K562 (cell line): ENCODE data around the gene PCDHGA4. TPM values are rescaled to one million over a fixed set of nuclear protein-coding genes. Genes with fewer than 3 reads are reported as not detected.

ENCODE experiments used
- ATAC-seq: fragments of 200-7000 bp; cut with Tn5 transposase; 3 replicates; pipeline ENCODE4 v1.9.1; 2020; ENCODE audit warnings: moderate library complexity
- BruUV-seq: library from RNA; stranded (reverse); fragments of 400-500 nt; replicated peaks from 2 replicates; lab custom pipeline; 2021; lab: Mats Ljungman, UMichigan
- CTCF ChIA-PET: fragments of 300-600 bp; formaldehyde crosslinking; extraction: SDS; loops from one replicate; lab custom pipeline; 2021; ENCODE audit warnings: low intra/inter-chr PET ratio; lab: Yijun Ruan, JAX
- POLR2A ChIA-PET: fragments of 300-600, 350-650 bp; sonication (Branson Sonifier 250); formaldehyde crosslinking; extraction: SDS; loops from one replicate; lab custom pipeline; 2021; ENCODE audit warnings: antibody characterized with exemption, inconsistent platforms; lab: Yijun Ruan, JAX
- DNase-seq, 4 experiments: peaks; one replicate each; pipeline versions ENCODE4 v3.0.0 to v3.0.0-alpha.2; 2011 to 2018; ENCODE audit warnings: low spot score in 3 of 4, mixed read lengths in 3 of 4; ENCODE audit errors: extremely low read depth in 1 of 4
- FAIRE-seq: peaks from 2 replicates; lab custom pipeline; 2011; peaks lifted over from hg19 to GRCh38; lab: Jason Lieb, UNC
- H2AFZ ChIP-seq: 2 replicates; pipeline ENCODE4 v1.6.0; 2011; ENCODE audit warnings: low read depth, low read length, control low read depth, inconsistent platforms
- H3K27ac ChIP-seq: fragments of 200-600 bp; 3 replicates; pipeline ENCODE4 v1.8.0; 2011; ENCODE audit warnings: low read depth, mild to moderate bottlenecking, control low read depth, inconsistent platforms, low read length, moderate library complexity, mixed read lengths; ENCODE audit errors: extremely low read depth
- H3K27me3 ChIP-seq, 2 experiments: fragments of 300-600 bp in 1 of 2; 2 replicates in 1 of 2; 3 replicates in 1 of 2; pipeline versions ENCODE4 v1.6.0 to v1.8.0; 2011; ENCODE audit warnings: inconsistent platforms in 2 of 2, low read length in 2 of 2, mild to moderate bottlenecking in 1 of 2, mixed read lengths in 1 of 2, moderate library complexity in 1 of 2; ENCODE audit not compliant: control insufficient read depth in 2 of 2, insufficient read depth in 2 of 2
- H3K36me3 ChIP-seq: fragments of 300-600 bp; 3 replicates; pipeline ENCODE4 v1.8.0; 2011; ENCODE audit warnings: mild to moderate bottlenecking, low read length, inconsistent platforms; ENCODE audit not compliant: control insufficient read depth, insufficient read depth
- H3K4me1 ChIP-seq, 2 experiments: fragments of 200-600 bp in 1 of 2; replicated peaks in 1 of 2; 2 replicates in 1 of 2; 3 replicates in 1 of 2; pipeline versions ENCODE4 v1.5.1 to v1.8.0; 2011; ENCODE audit warnings: inconsistent platforms in 2 of 2, low read length in 2 of 2, mild to moderate bottlenecking in 1 of 2, mixed read lengths in 1 of 2, moderate library complexity in 1 of 2; ENCODE audit not compliant: control insufficient read depth in 2 of 2, insufficient read depth in 2 of 2
- H3K4me2 ChIP-seq: 2 replicates; pipeline ENCODE4 v1.6.1; 2011; ENCODE audit warnings: low read length, control low read depth, inconsistent platforms, mixed read lengths; ENCODE audit not compliant: insufficient read depth
- H3K4me3 ChIP-seq: fragments of 200-600 bp; sonication (generic), shearing (Covaris generic); 2 replicates; pipeline ENCODE4 v1.5.1; 2016; ENCODE audit warnings: control low read depth, inconsistent platforms
- H3K79me2 ChIP-seq: fragments of 200-600 bp; 3 replicates; pipeline ENCODE4 v1.8.0; 2011; ENCODE audit warnings: low read length, inconsistent platforms; ENCODE audit not compliant: control insufficient read depth, insufficient read depth
- H3K9ac ChIP-seq, 2 experiments: 2 replicates each; pipeline versions ENCODE4 v1.6.0 to v1.6.1; 2011; ENCODE audit warnings: low read depth in 2 of 2, low read length in 2 of 2, control low read depth in 1 of 2, inconsistent platforms in 1 of 2, mild to moderate bottlenecking in 1 of 2, mixed read lengths in 1 of 2; ENCODE audit not compliant: insufficient read depth in 1 of 2
- H3K9me1 ChIP-seq: one replicate; pipeline ENCODE4 v1.6.0; 2011; ENCODE audit warnings: inconsistent platforms, mild to moderate bottlenecking, low read length, moderate library complexity; ENCODE audit not compliant: control insufficient read depth, insufficient read depth
- H3K9me3 ChIP-seq: replicated peaks from 2 replicates; pipeline ENCODE4 v1.5.1; 2011; ENCODE audit warnings: low read depth, low read length, inconsistent platforms; ENCODE audit not compliant: control insufficient read depth, insufficient read depth
- H4K20me1 ChIP-seq: replicated peaks from 2 replicates; pipeline ENCODE4 v1.6.1; 2011; ENCODE audit warnings: low read length, inconsistent platforms, mixed read lengths; ENCODE audit not compliant: control insufficient read depth, insufficient read depth
- CREB1 ChIP-seq, 2 experiments: sonication (generic) in 1 of 2; formaldehyde crosslinking in 1 of 2; IDR thresholded peaks; 2 replicates each; pipeline versions ENCODE4 v1.6.1 to v1.8.0; 2012 to 2022; ENCODE audit warnings: inconsistent platforms in 1 of 2, mild to moderate bottlenecking in 1 of 2, missing genetic modification reagents in 1 of 2, moderate library complexity in 1 of 2
- ELF1 ChIP-seq: fragments of 200-800 bp; sonication (Bioruptor generic); IDR thresholded peaks from 2 replicates; pipeline ENCODE4 v1.6.1; 2016; ENCODE audit warnings: missing genetic modification characterization, missing compliant biosample characterization
- KLF10 ChIP-seq: fragments of 250-450 bp; sonication (Bioruptor Pico); IDR thresholded peaks from 2 replicates; pipeline ENCODE4 v1.6.1; 2021; ENCODE audit warnings: matching md5 sums
- MCM3 ChIP-seq: fragments of 450-650 bp; IDR thresholded peaks from 2 replicates; pipeline ENCODE4 v1.6.1; 2016
- POLR2AphosphoS5 ChIP-seq: IDR thresholded peaks from 2 replicates; pipeline ENCODE4 v1.6.1; 2011; ENCODE audit warnings: mild to moderate bottlenecking, low read depth, low read length, moderate library complexity; ENCODE audit not compliant: control insufficient read depth, insufficient read depth
- PTRF ChIP-seq: fragments of 450-650 bp; IDR thresholded peaks from 2 replicates; pipeline ENCODE4 v1.6.1; 2016; ENCODE audit warnings: mild to moderate bottlenecking, missing genetic modification characterization, missing compliant biosample characterization
- PURB ChIP-seq: sonication (generic); formaldehyde crosslinking; IDR thresholded peaks from 2 replicates; pipeline ENCODE4 v1.9.0; 2021; ENCODE audit warnings: low read depth, mild to moderate bottlenecking, missing genetic modification reagents
- RAD21 ChIP-seq, 2 experiments: fragments of 250-450 bp in 1 of 2; fragments of 450-650 bp in 1 of 2; sonication (Bioruptor Pico) in 1 of 2; formaldehyde crosslinking in 1 of 2; IDR thresholded peaks in 1 of 2; conservative IDR thresholded peaks in 1 of 2; 2 replicates each; pipeline versions ENCODE4 v1.4.0 to v1.8.0; 2020 to 2022; ENCODE audit warnings: mild to moderate bottlenecking in 2 of 2, moderate library complexity in 1 of 2
- SREBF1 ChIP-seq: fragments of 150-350 bp; IDR thresholded peaks from 2 replicates; pipeline ENCODE4 v1.6.1; 2014; ENCODE audit warnings: antibody characterized with exemption, low read depth, low read length, borderline replicate concordance
- WGBS: fragments of 100-300 bp; shearing (Covaris generic); methylation state at CpG from one replicate; pipeline ENCODE4 v1.1.6; 2016; ENCODE audit warnings: low coverage, mixed read lengths; ENCODE audit not compliant: insufficient coverage; ENCODE audit errors: missing lambda C conversion rate; 5-methylcytosine and 5-hydroxymethylcytosine counted together
- in situ Hi-C: fragments of 300-500 bp; cut with MboI; formaldehyde crosslinking; loops from 4 replicates; pipeline ENCODE4 v1.15.0; 2018; ENCODE audit warnings: inconsistent platforms, mixed read lengths
- intact Hi-C: fragments of 100-400 bp; cut with micrococcal nuclease; formaldehyde crosslinking; loops from 2 replicates; pipeline ENCODE4 v1.14.2; 2022
- polyA plus RNA-seq, 8 experiments: library from polyadenylated mRNA; depleted of rRNA in 4 of 8; stranded (reverse) in 5 of 8; unstranded in 3 of 8; fragments of >200 nt; fragmentation: Nextera tagmentation in 2 of 8; fragmentation: Illumina TruSeq in 1 of 8; extraction: Ambion mirVana in 2 of 8; extraction: Trizol in 1 of 8; gene quantifications; 2 replicates each; pipeline versions ENCODE4 v1.2.1 to v1.2.3, GENCODE V29; 2011 to 2014; ENCODE audit warnings: inconsistent platforms in 1 of 8, missing spikeins in 1 of 8
- total RNA-seq, 7 experiments: library from RNA; depleted of rRNA in 6 of 7; stranded (reverse); fragments of >200 nt in 6 of 7; fragmentation: Illumina TruSeq in 2 of 7; extraction: Trizol in 2 of 7; gene quantifications; 2 replicates each; pipeline versions ENCODE4 v1.2.1 to v1.2.3, GENCODE V29; 2011 to 2021; ENCODE audit warnings: low replicate concordance in 1 of 7
- TF ChIP-seq, protein P1 (sequence below): fragments of 250-450 bp; sonication (Bioruptor Pico); IDR thresholded peaks from 2 replicates; pipeline ENCODE4 v1.4.0; 2020; ENCODE audit warnings: mild to moderate bottlenecking, moderate library complexity
- TF ChIP-seq, protein P2 (sequence below): sonication (generic); formaldehyde crosslinking; IDR thresholded peaks from 2 replicates; pipeline ENCODE4 v1.8.0; 2022; ENCODE audit warnings: missing genetic modification reagents, mild to moderate bottlenecking, moderate library complexity, borderline replicate concordance

Gene PCDHGA4
- total and polyA plus RNA-seq, 9 of the 15 experiments (the other 6 are each of a cell fraction or from before 2014, with no cell fraction given), result 0.12 to 0.40 (median 0.36) TPM; not detected in 2

DNA sequence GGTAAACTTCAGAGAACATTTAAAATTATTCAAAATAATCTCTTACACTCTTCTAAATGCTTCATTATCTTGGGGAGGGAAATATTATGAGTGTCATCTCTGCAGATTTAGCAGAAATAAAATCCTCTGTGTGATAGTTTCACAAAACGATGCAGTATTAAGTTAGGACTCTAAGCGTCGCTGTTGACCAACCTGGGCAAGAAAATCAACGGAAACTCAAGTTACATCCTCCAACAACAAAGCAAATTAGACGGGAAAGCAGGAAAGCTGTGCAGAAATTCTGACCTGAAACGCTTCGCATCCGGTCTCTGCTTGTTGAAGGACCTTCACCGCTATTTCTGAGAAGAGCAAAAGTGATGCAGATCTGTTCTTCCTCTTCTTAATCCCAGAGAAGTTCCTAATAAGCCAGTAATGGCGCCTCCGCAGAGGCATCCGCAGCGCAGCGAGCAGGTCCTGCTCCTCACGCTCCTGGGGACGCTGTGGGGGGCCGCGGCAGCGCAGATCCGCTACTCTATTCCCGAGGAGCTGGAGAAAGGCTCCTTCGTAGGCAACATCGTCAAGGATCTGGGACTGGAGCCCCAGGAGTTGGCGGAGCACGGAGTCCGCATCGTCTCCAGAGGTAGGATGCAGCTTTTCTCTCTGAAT lies 19.0 kb downstream of the PCDHGA4 start, which contains the start of gene PCDHGA6 (continued):
- no peak for TF ChIP-seq POLR2AphosphoS5
- TF ChIP-seq RAD21 (CRISPR knock-in tag; conservative IDR thresholded peaks at IDR 0.05 in 1 of 2, IDR thresholded peaks at IDR 0.05 in 1 of 2), result peak in 1 of 2 experiments; percentile 45; a peak in 2 of 4 replicates

DNA sequence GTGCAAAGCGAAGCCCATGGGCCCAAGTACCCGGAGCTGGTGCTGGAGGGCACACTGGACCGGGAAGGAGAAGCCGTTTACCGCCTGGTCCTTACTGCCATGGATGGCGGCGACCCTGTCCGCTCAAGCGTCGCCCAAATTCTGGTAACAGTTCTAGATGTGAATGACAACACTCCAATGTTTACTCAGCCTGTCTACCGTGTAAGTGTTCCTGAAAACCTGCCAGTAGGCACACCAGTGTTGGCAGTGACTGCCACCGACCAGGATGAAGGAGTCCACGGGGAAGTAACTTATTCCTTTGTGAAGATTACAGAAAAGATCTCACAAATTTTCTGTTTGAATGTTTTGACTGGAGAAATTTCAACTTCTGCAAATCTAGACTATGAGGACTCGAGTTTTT lies 19.8 kb downstream of the PCDHGA4 start:
- intact Hi-C loops, result loop anchor here (5.0 kb wide), 1 partner anchor 47 kb away; no protein-coding TSS in a partner anchor
- 6% methylated on average over 14 of the region's 14 CpGs for WGBS
- Histone ChIP-seq H3K9ac (no peak overlapping the region), H3K4me3 (no peak overlapping the region), H3K4me1 (peaks cover 0 to 7% of the 10 kb centered on the region in 2 experiments; a peak in 1 of 5 replicates), H3K9me3 (no peaks in the 10 kb centered on the region), H2AFZ (no peak overlapping the region), H3K36me3 (no peaks in the 10 kb centered on the region), H3K4me2 (no peak overlapping the region), H4K20me1 (no peaks in the 10 kb centered on the region), H3K27me3 (peaks cover 4 to 38% of the 10 kb centered on the region in 2 experiments; a peak in 4 of 5 replicates), H3K27ac (no peak overlapping the region), H3K9me1 (no peaks in the 10 kb centered on the region), H3K79me2 (no peaks in the 10 kb centered on the region)
- ATAC-seq (no peak), DNase-seq (no peak), FAIRE-seq (no peak)
- BruUV-seq, result no TSS peak
- POLR2A ChIA-PET, result interaction anchor here (0.6 kb wide), 1 partner anchor 206 kb away, joined by 5 read pairs; no protein-coding TSS in a partner anchor
- TF ChIP-seq, protein P1, sequence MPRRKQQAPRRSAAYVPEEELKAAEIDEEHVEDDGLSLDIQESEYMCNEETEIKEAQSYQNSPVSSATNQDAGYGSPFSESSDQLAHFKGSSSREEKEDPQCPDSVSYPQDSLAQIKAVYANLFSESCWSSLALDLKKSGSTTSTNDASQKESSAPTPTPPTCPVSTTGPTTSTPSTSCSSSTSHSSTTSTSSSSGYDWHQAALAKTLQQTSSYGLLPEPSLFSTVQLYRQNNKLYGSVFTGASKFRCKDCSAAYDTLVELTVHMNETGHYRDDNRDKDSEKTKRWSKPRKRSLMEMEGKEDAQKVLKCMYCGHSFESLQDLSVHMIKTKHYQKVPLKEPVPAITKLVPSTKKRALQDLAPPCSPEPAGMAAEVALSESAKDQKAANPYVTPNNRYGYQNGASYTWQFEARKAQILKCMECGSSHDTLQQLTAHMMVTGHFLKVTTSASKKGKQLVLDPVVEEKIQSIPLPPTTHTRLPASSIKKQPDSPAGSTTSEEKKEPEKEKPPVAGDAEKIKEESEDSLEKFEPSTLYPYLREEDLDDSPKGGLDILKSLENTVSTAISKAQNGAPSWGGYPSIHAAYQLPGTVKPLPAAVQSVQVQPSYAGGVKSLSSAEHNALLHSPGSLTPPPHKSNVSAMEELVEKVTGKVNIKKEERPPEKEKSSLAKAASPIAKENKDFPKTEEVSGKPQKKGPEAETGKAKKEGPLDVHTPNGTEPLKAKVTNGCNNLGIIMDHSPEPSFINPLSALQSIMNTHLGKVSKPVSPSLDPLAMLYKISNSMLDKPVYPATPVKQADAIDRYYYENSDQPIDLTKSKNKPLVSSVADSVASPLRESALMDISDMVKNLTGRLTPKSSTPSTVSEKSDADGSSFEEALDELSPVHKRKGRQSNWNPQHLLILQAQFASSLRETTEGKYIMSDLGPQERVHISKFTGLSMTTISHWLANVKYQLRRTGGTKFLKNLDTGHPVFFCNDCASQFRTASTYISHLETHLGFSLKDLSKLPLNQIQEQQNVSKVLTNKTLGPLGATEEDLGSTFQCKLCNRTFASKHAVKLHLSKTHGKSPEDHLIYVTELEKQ (CRISPR knock-in tag), result no peak
- no peak for TF ChIP-seq PTRF (tag)
- TF ChIP-seq CREB1 (IDR thresholded peaks at IDR 0.05), result no peak
- TF ChIP-seq CREB1 (CRISPR knock-in tag; IDR thresholded peaks at IDR 0.05), result no peak
- TF ChIP-seq PURB (CRISPR knock-in tag), result no peak
- TF ChIP-seq MCM3, result no peak
- TF ChIP-seq ELF1 (tag), result no peak
- TF ChIP-seq SREBF1, result no peak
- TF ChIP-seq, protein P2, sequence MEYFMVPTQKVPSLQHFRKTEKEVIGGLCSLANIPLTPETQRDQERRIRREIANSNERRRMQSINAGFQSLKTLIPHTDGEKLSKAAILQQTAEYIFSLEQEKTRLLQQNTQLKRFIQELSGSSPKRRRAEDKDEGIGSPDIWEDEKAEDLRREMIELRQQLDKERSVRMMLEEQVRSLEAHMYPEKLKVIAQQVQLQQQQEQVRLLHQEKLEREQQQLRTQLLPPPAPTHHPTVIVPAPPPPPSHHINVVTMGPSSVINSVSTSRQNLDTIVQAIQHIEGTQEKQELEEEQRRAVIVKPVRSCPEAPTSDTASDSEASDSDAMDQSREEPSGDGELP, result no peak
- TF ChIP-seq KLF10, result no peak
- in situ Hi-C loops, result no loop called here
- CTCF ChIA-PET, result interaction anchor here (1.3 kb wide), 1 partner anchor 140 kb away, joined by 3 read pairs; no protein-coding TSS in a partner anchor
